AG04449 (cell line): ENCODE measurements around the gene STK32B.
"Not testable (repeated sequence)": the region's sequence is repeated elsewhere in the genome, so short reads cannot be mapped to it uniquely, and the experiment has no call there.

Experiments
- CTCF ChIA-PET: fragments of 350-600 bp; formaldehyde crosslinking; extraction: SDS; loops from one replicate; lab custom pipeline; 2021; ENCODE audit warnings: antibody characterized with exemption; lab: Yijun Ruan, JAX
- POLR2A ChIA-PET: fragments of 400-600, 350-600 bp; formaldehyde crosslinking; extraction: SDS; loops from one replicate; lab custom pipeline; 2020; ENCODE audit warnings: antibody characterized with exemption, inconsistent platforms; lab: Yijun Ruan, JAX
- DNase-seq: peaks from one replicate; pipeline ENCODE4 v3.0.0-alpha.2; 2010; ENCODE audit warnings: low read depth, low spot score
- H3K4me3 ChIP-seq: 2 replicates; pipeline ENCODE4 v1.5.1; 2011; ENCODE audit warnings: low read depth, mild to moderate bottlenecking, control low read depth, low read length
- TF ChIP-seq, protein P1 (sequence below): IDR thresholded peaks from one replicate; pipeline ENCODE4 v1.5.1; 2011; ENCODE audit warnings: mild to moderate bottlenecking, moderate library complexity, low read length, control low read depth, inconsistent platforms; ENCODE audit not compliant: insufficient read depth; ENCODE audit errors: missing control alignments

Gene STK32B

DNA sequence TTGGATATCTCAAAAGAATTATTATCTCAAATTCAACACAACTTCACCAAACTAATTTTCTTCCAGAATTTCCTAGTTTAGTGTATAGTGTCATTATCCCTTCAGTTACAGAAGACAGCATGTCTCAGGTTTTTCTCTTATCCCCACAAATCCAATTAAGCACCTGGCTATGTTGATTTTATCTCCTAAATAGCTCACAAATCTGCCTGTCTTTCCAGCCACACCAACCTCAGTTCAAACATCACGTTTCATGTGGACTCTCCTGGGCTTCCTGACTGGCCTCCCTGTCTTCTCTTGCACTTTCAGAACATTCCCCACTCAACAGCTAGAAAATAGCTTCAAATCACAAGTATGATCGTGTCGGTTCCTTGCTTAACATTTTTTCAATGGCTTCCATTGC lies 14.8 kb downstream of the STK32B start:
- POLR2A ChIA-PET: no interaction called here
- TF ChIP-seq, protein P1, sequence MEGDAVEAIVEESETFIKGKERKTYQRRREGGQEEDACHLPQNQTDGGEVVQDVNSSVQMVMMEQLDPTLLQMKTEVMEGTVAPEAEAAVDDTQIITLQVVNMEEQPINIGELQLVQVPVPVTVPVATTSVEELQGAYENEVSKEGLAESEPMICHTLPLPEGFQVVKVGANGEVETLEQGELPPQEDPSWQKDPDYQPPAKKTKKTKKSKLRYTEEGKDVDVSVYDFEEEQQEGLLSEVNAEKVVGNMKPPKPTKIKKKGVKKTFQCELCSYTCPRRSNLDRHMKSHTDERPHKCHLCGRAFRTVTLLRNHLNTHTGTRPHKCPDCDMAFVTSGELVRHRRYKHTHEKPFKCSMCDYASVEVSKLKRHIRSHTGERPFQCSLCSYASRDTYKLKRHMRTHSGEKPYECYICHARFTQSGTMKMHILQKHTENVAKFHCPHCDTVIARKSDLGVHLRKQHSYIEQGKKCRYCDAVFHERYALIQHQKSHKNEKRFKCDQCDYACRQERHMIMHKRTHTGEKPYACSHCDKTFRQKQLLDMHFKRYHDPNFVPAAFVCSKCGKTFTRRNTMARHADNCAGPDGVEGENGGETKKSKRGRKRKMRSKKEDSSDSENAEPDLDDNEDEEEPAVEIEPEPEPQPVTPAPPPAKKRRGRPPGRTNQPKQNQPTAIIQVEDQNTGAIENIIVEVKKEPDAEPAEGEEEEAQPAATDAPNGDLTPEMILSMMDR: no peak
- DNase-seq: no peak
- no peak overlapping the region for H3K4me3 ChIP-seq
- CTCF ChIA-PET: interaction anchor here (1.4 kb wide), 1 partner anchor 12 kb away, joined by 4 read pairs; no protein-coding TSS in a partner anchor

DNA sequence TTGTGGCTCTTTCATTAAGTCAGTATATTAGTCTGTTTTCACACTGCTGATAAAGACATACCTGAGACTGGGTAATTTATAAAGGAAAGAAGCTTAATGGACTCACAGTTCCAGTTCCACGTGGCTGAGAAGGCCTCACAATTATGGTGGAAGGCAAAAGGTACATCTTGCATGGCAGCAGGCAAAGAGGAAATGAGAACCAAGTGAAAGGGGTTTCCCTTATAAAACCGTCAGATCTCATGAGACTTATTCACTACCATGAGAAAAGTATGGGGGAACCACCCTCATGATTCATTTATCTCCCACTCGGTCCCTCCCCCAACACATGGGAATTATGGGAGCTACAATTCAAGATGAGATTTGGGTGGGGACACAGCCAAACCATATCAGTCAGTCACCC lies 15.7 kb downstream of the STK32B start:
- POLR2A ChIA-PET, DNase-seq, H3K4me3 ChIP-seq: not testable (repeated sequence)
- CTCF ChIA-PET: interaction anchor here (1.4 kb wide), 1 partner anchor 11 kb away, joined by 4 read pairs; no protein-coding TSS in a partner anchor

DNA sequence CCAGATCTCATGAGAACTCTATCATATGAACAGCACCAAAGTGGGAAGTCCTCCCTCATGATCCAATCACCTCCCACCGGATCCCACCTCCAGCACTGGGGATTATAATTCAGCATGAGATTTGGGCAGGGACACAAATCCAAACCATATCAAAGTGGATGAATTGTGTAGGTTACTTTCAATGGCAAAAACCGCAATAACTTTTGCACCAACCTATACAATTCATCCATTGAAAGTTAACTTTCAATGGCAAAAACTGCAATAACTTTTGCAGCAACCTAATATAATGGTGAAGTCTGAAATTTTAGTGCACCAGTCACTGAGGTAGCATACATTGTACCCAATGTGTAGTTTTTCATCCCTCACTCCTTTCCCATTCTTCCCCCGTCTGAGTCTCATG lies 16.6 kb downstream of the STK32B start:
- no peak for DNase-seq
- TF ChIP-seq, protein P1: no peak
- CTCF ChIA-PET: no interaction called here
- POLR2A ChIA-PET: no interaction called here
- no peak overlapping the region for H3K4me3 ChIP-seq

DNA sequence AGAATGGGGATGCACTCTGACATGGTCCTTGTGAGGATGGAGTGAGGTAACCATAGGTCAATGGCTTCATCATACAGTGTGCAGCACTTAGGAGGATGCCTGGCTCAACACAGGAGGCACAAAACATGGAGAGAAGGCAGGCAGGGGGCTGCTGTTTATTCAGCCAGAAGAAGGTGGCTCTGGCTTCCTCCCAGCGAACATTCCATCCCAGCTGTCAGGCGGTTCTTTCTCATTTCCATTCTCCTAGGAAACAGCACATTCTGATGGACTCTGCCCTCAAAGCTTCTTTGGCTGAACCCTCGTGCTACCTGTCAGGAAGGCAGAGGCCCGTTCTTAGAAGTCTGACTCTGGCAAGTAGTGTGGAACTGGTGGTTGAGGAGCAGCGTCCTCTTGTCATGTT lies 18.6 kb downstream of the STK32B start:
- CTCF ChIA-PET: no interaction called here
- no peak for DNase-seq
- TF ChIP-seq, protein P1: no peak
- H3K4me3 ChIP-seq: no peak overlapping the region
- POLR2A ChIA-PET: no interaction called here

- TF ChIP-seq, protein P1: no peak
- CTCF ChIA-PET: no interaction called here
- no peak overlapping the region for H3K4me3 ChIP-seq
- no peak for DNase-seq
- POLR2A ChIA-PET: no interaction called here
Measured at GRCh38 chr4:5072948-5073347, 21.7 kb downstream of the STK32B start.

GRCh38 chr4:5078009-5078408 lies 26.7 kb downstream of the STK32B start:
- TF ChIP-seq, protein P1: no peak
- ChIA-PET CTCF (interaction anchor here (0.8 kb wide), 1 partner anchor 12 kb away, joined by 4 read pairs; no protein-coding TSS in a partner anchor), POLR2A (no interaction called here)
- no peak overlapping the region for H3K4me3 ChIP-seq
- DNase-seq: no peak

DNA sequence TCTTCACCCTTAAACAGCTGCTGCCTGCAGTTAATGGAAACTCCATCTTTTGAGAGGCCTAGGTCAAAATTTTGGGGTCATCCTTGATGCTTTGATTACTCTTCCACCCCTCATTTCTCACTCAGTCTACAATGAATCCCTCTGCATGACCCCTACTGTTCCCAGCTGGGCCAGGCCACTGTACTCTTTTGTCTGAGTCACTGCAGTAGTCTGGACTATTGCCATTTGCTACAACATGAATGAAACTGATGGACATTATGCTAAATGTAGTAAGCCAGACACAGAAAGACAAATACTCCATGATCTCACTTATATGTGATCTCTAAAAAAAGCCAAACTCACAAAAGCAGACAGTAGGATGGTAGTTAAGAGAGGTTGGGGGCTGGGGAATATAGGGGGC lies 28.3 kb downstream of the STK32B start:
- CTCF ChIA-PET: no interaction called here
- TF ChIP-seq, protein P1: no peak
- H3K4me3 ChIP-seq: no peak overlapping the region
- POLR2A ChIA-PET: no interaction called here
- DNase-seq: no peak
